CD4-positive, CD25-positive, alpha-beta regulatory T cell (primary cell): ENCODE measurements around the gene CXCL5. TPM values are rescaled to one million over a fixed set of nuclear protein-coding genes. Genes with fewer than 3 reads are reported as not detected.

Experiments
- ATAC-seq, 2 donors: fragments of 150-1000 bp; cut with Tn5 transposase; one replicate each; pipeline ENCODE4 v1.10.0; 2021; ENCODE audit warnings: low read depth in 2 of 2, moderate number of reproducible peaks in 2 of 2, moderate library complexity in 1 of 2
- DNase-seq, 3 donors: peaks; one replicate each; pipeline versions ENCODE4 v3.0.0 to v3.0.0-alpha.2; 2012 to 2022; ENCODE audit warnings: mixed read lengths in 1 of 3
- H3K27ac ChIP-seq: one replicate; pipeline ENCODE4 v1.7.0; 2013; ENCODE audit warnings: mild to moderate bottlenecking, low read length; ENCODE audit not compliant: insufficient read depth, poor library complexity, severe bottlenecking
- H3K27me3 ChIP-seq: one replicate; pipeline ENCODE4 v1.7.0; 2013; ENCODE audit warnings: low read length; ENCODE audit not compliant: control insufficient read depth, insufficient read depth
- H3K36me3 ChIP-seq: one replicate; pipeline ENCODE4 v1.7.0; 2013; ENCODE audit warnings: mild to moderate bottlenecking, low read length, moderate library complexity; ENCODE audit not compliant: control insufficient read depth, insufficient read depth
- H3K4me1 ChIP-seq: 2 replicates; pipeline ENCODE4 v1.7.0; 2013; ENCODE audit warnings: mild to moderate bottlenecking, low read length; ENCODE audit not compliant: insufficient read depth, control insufficient read depth, poor library complexity, severe bottlenecking
- H3K4me3 ChIP-seq: one replicate; pipeline ENCODE4 v1.7.0; 2013; ENCODE audit warnings: low read depth, mild to moderate bottlenecking, low read length, moderate library complexity
- H3K9me3 ChIP-seq, 2 experiments: 1 replicate in 1 of 2; 2 replicates in 1 of 2; pipeline ENCODE4 v1.7.0; 2013; ENCODE audit warnings: low read length in 2 of 2, mild to moderate bottlenecking in 1 of 2, moderate library complexity in 1 of 2; ENCODE audit not compliant: control insufficient read depth in 2 of 2
- H3K27ac Mint-ChIP-seq, 3 donors: one replicate each; pipeline ENCODE4 v1.8.0; 2020 to 2022; ENCODE audit warnings: mild to moderate bottlenecking in 3 of 3, mixed read lengths in 3 of 3, moderate library complexity in 2 of 3
- H3K27me3 Mint-ChIP-seq: one replicate; pipeline ENCODE4 v1.8.0; 2022; ENCODE audit warnings: mild to moderate bottlenecking, mixed read lengths
- H3K36me3 Mint-ChIP-seq: one replicate; pipeline ENCODE4 v1.8.0; 2020; ENCODE audit warnings: mixed read lengths
- H3K4me1 Mint-ChIP-seq, 4 donors: one replicate each; pipeline ENCODE4 v1.8.0; 2020 to 2022; ENCODE audit warnings: mixed read lengths in 4 of 4, mild to moderate bottlenecking in 1 of 4
- H3K4me3 Mint-ChIP-seq, 4 donors: one replicate each; pipeline ENCODE4 v1.8.0; 2020 to 2022; ENCODE audit warnings: mild to moderate bottlenecking in 4 of 4, mixed read lengths in 4 of 4, moderate library complexity in 3 of 4
- H3K9me3 Mint-ChIP-seq, 7 donors: one replicate each; pipeline ENCODE4 v1.8.0; 2020 to 2022; ENCODE audit warnings: mixed read lengths in 7 of 7, mild to moderate bottlenecking in 3 of 7, moderate library complexity in 2 of 7
- polyA plus RNA-seq, 4 donors: library from polyadenylated mRNA; unstranded; fragments of 300-500 nt; fragmentation: Illumina TruSeq; gene quantifications; one replicate each; pipeline ENCODE4 v1.2.3, GENCODE V29; 2021
- total RNA-seq: library from RNA; stranded (reverse); gene quantifications from one replicate; pipeline ENCODE4 v1.2.3, GENCODE V29; 2022

Gene CXCL5
- total and polyA plus RNA-seq, 5 donors from 2014 or later = 0.59 TPM; not detected in 4

- H3K4me3 ChIP-seq = peak overlapping the region; percentile 46
- no peak overlapping the region for H3K27ac Mint-ChIP-seq
- no peak for ATAC-seq
- no peaks in the 10 kb centered on the region for H3K36me3 Mint-ChIP-seq
- no peaks in the 10 kb centered on the region for H3K4me1 ChIP-seq
- peaks cover 0 to 11% (median 3%) of the 10 kb centered on the region in 4 donors for H3K4me1 Mint-ChIP-seq
- no peaks in the 10 kb centered on the region for H3K36me3 ChIP-seq
- no peak for DNase-seq
- H3K27me3 Mint-ChIP-seq = peaks cover 30% of the 10 kb centered on the region
- H3K9me3 Mint-ChIP-seq = peaks cover 0 to 3% (median 0%) of the 10 kb centered on the region in 7 donors
- H3K27me3 ChIP-seq = peaks cover 23% of the 10 kb centered on the region
- no peak overlapping the region for H3K27ac ChIP-seq
- H3K4me3 Mint-ChIP-seq = peak overlapping the region in 2 of 4 donors; percentile 56 to 67
- H3K9me3 ChIP-seq = no peaks in the 10 kb centered on the region
Observed at GRCh38 chr4:74039315-74039763, 40.9 kb upstream of the CXCL5 start.

GRCh38 chr4:74038425-74039314 is 40.2 kb upstream of the CXCL5 start, which contains the start of gene CXCL3:
Gene CXCL3, minus strand, starts transcription at chr4:74038689. Its CDS starts 78 bp downstream, at chr4:74038611.
- no peak for DNase-seq
- Histone ChIP-seq H3K4me3 (peak within 1 kb of the TSS; percentile 46), H3K4me1 (no peaks in the 10 kb centered on the region), H3K27me3 (peaks cover 23% of the 10 kb centered on the region), H3K36me3 (no peaks in the 10 kb centered on the region), H3K27ac (no peak within 1 kb of the TSS), H3K9me3 (no peaks in the 10 kb centered on the region)
- Mint-ChIP-seq H3K36me3 (no peaks in the 10 kb centered on the region), H3K9me3 (peaks cover 0 to 3% (median 0%) of the 10 kb centered on the region in 7 donors), H3K27ac (no peak within 1 kb of the TSS), H3K27me3 (peaks cover 29% of the 10 kb centered on the region), H3K4me1 (peaks cover 0 to 11% (median 3%) of the 10 kb centered on the region in 4 donors), H3K4me3 (peak within 1 kb of the TSS in 3 of 4 donors; percentile 18 to 77 (median 56))
- no peak for ATAC-seq

GRCh38 chr4:74038086-74038424 is 39.6 kb upstream of the CXCL5 start:
- ATAC-seq (no peak), DNase-seq (no peak)
- Histone ChIP-seq H3K27ac (no peak overlapping the region), H3K9me3 (no peaks in the 10 kb centered on the region), H3K27me3 (peaks cover 23% of the 10 kb centered on the region), H3K4me1 (no peaks in the 10 kb centered on the region), H3K36me3 (no peaks in the 10 kb centered on the region), H3K4me3 (no peak overlapping the region)
- Mint-ChIP-seq H3K36me3 (no peaks in the 10 kb centered on the region), H3K4me3 (peak overlapping the region in 3 of 4 donors; percentile 18 to 77 (median 41)), H3K4me1 (peaks cover 0 to 11% (median 3%) of the 10 kb centered on the region in 4 donors), H3K9me3 (peaks cover 0 to 1% (median 0%) of the 10 kb centered on the region in 7 donors), H3K27ac (no peak overlapping the region), H3K27me3 (peaks cover 29% of the 10 kb centered on the region)

- ATAC-seq (no peak), DNase-seq (no peak)
- H3K27ac Mint-ChIP-seq = no peak overlapping the region
- H3K27ac ChIP-seq = no peak overlapping the region
- H3K27me3 Mint-ChIP-seq = peaks cover 29% of the 10 kb centered on the region
- H3K4me1 Mint-ChIP-seq = peaks cover 0 to 11% (median 3%) of the 10 kb centered on the region in 4 donors
- H3K36me3 ChIP-seq = no peaks in the 10 kb centered on the region
- no peaks in the 10 kb centered on the region for H3K9me3 ChIP-seq
- H3K4me3 Mint-ChIP-seq = peak overlapping the region in 3 of 4 donors; percentile 18 to 41 (median 37)
- H3K27me3 ChIP-seq = peaks cover 23% of the 10 kb centered on the region
- H3K9me3 Mint-ChIP-seq = peaks cover 0 to 1% (median 0%) of the 10 kb centered on the region in 7 donors
- no peaks in the 10 kb centered on the region for H3K36me3 Mint-ChIP-seq
- no peak overlapping the region for H3K4me3 ChIP-seq
- H3K4me1 ChIP-seq = no peaks in the 10 kb centered on the region
Observed at GRCh38 chr4:74037076-74037955, 38.8 kb upstream of the CXCL5 start.

- H3K4me1 Mint-ChIP-seq = peaks cover 0 to 4% (median under 1%) of the 10 kb centered on the region in 4 donors
- H3K4me3 Mint-ChIP-seq = no peak overlapping the region
- H3K27ac ChIP-seq = no peak overlapping the region
- no peaks in the 10 kb centered on the region for H3K36me3 ChIP-seq
- H3K9me3 Mint-ChIP-seq = no peaks in the 10 kb centered on the region
- H3K27me3 ChIP-seq = peaks cover 10% of the 10 kb centered on the region
- H3K27ac Mint-ChIP-seq = no peak overlapping the region
- H3K36me3 Mint-ChIP-seq = no peaks in the 10 kb centered on the region
- no peaks in the 10 kb centered on the region for H3K9me3 ChIP-seq
- no peak overlapping the region for H3K4me3 ChIP-seq
- no peak for ATAC-seq
- DNase-seq = no peak
- H3K4me1 ChIP-seq = no peaks in the 10 kb centered on the region
- H3K27me3 Mint-ChIP-seq = peaks cover 11% of the 10 kb centered on the region
Observed at GRCh38 chr4:74033739-74034138, 35.3 kb upstream of the CXCL5 start.

- H3K4me3 ChIP-seq = no peak overlapping the region
- ATAC-seq = no peak
- no peak overlapping the region for H3K27ac Mint-ChIP-seq
- H3K9me3 ChIP-seq = no peaks in the 10 kb centered on the region
- H3K36me3 Mint-ChIP-seq = no peaks in the 10 kb centered on the region
- H3K27me3 Mint-ChIP-seq = peaks cover 4% of the 10 kb centered on the region
- H3K4me3 Mint-ChIP-seq = no peak overlapping the region
- no peaks in the 10 kb centered on the region for H3K36me3 ChIP-seq
- H3K27ac ChIP-seq = no peak overlapping the region
- H3K9me3 Mint-ChIP-seq = peaks cover 0 to 3% (median 0%) of the 10 kb centered on the region in 7 donors
- peaks cover under 1% of the 10 kb centered on the region for H3K27me3 ChIP-seq
- H3K4me1 ChIP-seq = no peaks in the 10 kb centered on the region
- H3K4me1 Mint-ChIP-seq = no peaks in the 10 kb centered on the region
- no peak for DNase-seq
Observed at GRCh38 chr4:74032064-74032463, 33.6 kb upstream of the CXCL5 start.

- ATAC-seq (no peak), DNase-seq (no peak)
- no peak overlapping the region for H3K27ac Mint-ChIP-seq
- no peaks in the 10 kb centered on the region for H3K4me1 Mint-ChIP-seq
- Histone ChIP-seq H3K9me3 (no peaks in the 10 kb centered on the region), H3K4me3 (no peak overlapping the region), H3K27me3 (no peaks in the 10 kb centered on the region), H3K36me3 (no peaks in the 10 kb centered on the region), H3K4me1 (no peaks in the 10 kb centered on the region), H3K27ac (no peak overlapping the region)
- peaks cover 4% of the 10 kb centered on the region for H3K27me3 Mint-ChIP-seq
- H3K36me3 Mint-ChIP-seq = no peaks in the 10 kb centered on the region
- peaks cover 0 to 3% (median 0%) of the 10 kb centered on the region in 7 donors for H3K9me3 Mint-ChIP-seq
- H3K4me3 Mint-ChIP-seq = no peak overlapping the region
Observed at GRCh38 chr4:74031576-74031975, 33.1 kb upstream of the CXCL5 start.
